Sigmoid colon (tissue), 7 donors: ENCODE data around the gene AFF2. TPM values are rescaled to one million over a fixed set of nuclear protein-coding genes. Genes with fewer than 3 reads are reported as not detected.

Experiments used
- DNase-seq: peaks from one replicate; pipeline ENCODE4 v3.0.0-alpha.2; 2019
- H3K27ac ChIP-seq, 4 donors: fragments of 200-600 bp; sonication (generic); one replicate each; pipeline ENCODE4 v1.5.1; 2016 to 2019; ENCODE audit warnings: mild to moderate bottlenecking in 1 of 4
- H3K27me3 ChIP-seq, 3 donors: fragments of 200-600 bp; sonication (generic); one replicate each; pipeline ENCODE4 v1.5.1; 2019; ENCODE audit warnings: mild to moderate bottlenecking in 1 of 3
- H3K36me3 ChIP-seq, 4 donors: fragments of 200-600 bp; sonication (generic); one replicate each; pipeline ENCODE4 v1.5.1; 2016 to 2019
- H3K4me1 ChIP-seq, 4 donors: fragments of 200-600 bp; sonication (generic); one replicate each; pipeline ENCODE4 v1.5.1; 2017 to 2019
- H3K4me3 ChIP-seq, 4 donors: fragments of 200-600 bp; sonication (generic); one replicate each; pipeline ENCODE4 v1.5.1; 2017 to 2019; ENCODE audit warnings: mild to moderate bottlenecking in 2 of 4, moderate library complexity in 1 of 4
- H3K9me3 ChIP-seq, 4 donors: fragments of 200-600 bp in 3 of 4; sonication (generic) in 3 of 4; one replicate each; pipeline versions ENCODE4 v1.5.1 to v1.6.1; 2013 to 2019
- CTCF ChIP-seq, 4 experiments: fragments of 450-650 bp in 3 of 4; fragments of 200-600 bp in 1 of 4; IDR thresholded peaks; one replicate each; pipeline ENCODE4 v1.5.1; 2016 to 2019; ENCODE audit warnings: antibody characterized with exemption in 4 of 4, mild to moderate bottlenecking in 3 of 4, moderate library complexity in 2 of 4
- EP300 ChIP-seq, 4 donors: sonication (generic); formaldehyde crosslinking; IDR thresholded peaks; one replicate each; pipeline ENCODE4 v1.6.1; 2017; ENCODE audit warnings: antibody characterized with exemption in 4 of 4
- POLR2A ChIP-seq, 2 donors: fragments of 450-650 bp; IDR thresholded peaks; one replicate each; pipeline ENCODE4 v1.6.1; 2016; ENCODE audit warnings: antibody characterized with exemption in 2 of 2, mild to moderate bottlenecking in 2 of 2, moderate library complexity in 2 of 2
- POLR2AphosphoS5 ChIP-seq, 4 donors: sonication (generic); formaldehyde crosslinking; IDR thresholded peaks; one replicate each; pipeline ENCODE4 v1.6.1; 2017; ENCODE audit warnings: antibody characterized with exemption in 4 of 4
- WGBS, 2 donors: extraction: QIAGEN DNeasy Blood & Tissue Kit; methylation state at CpG; one replicate each; pipeline ENCODE4 v1.1.7; 2013; 5-methylcytosine and 5-hydroxymethylcytosine counted together
- intact Hi-C: fragments of 100-400 bp; cut with DNase I; formaldehyde crosslinking; loops from one replicate; pipeline ENCODE4 v1.15.1; 2023
- polyA plus RNA-seq, 3 donors: library from polyadenylated mRNA; stranded (reverse); fragments of 200-250 nt; gene quantifications; one replicate each; pipeline ENCODE4 v1.2.3, GENCODE V29; 2013
- total RNA-seq, 4 donors: library from RNA; depleted of rRNA; stranded (reverse); fragments of >200 nt; gene quantifications; one replicate each; pipeline ENCODE4 v1.1.0, GENCODE V29; 2016
- donor health status: healthy with polysubstance abuse.
- donor health status: Bipolar disorder and iron deficiency.
- donor health status: healthy.

AFF2 gene
- total and polyA plus RNA-seq, 7 donors: 0.27 to 1.7 (median 1.1) TPM; not detected in 2

GRCh38 chrX:148536961-148537360, 36.5 kb downstream of the AFF2 start:
- H3K9me3 ChIP-seq: no peaks in the 10 kb centered on the region
- H3K27ac ChIP-seq: no peak overlapping the region
- no peak for TF ChIP-seq POLR2A (IDR thresholded peaks at IDR 0.05)
- TF ChIP-seq POLR2AphosphoS5 (IDR thresholded peaks at IDR 0.05): no peak
- no peak for TF ChIP-seq EP300 (IDR thresholded peaks at IDR 0.05)
- no peak for TF ChIP-seq CTCF (IDR thresholded peaks at IDR 0.05)
- intact Hi-C loops: no loop called here
- no peak for DNase-seq
- H3K27me3 ChIP-seq: no peaks in the 10 kb centered on the region
- WGBS, 2 donors: 93 to 94% methylated on average over 1 of the region's 1 CpG
- no peak overlapping the region for H3K4me3 ChIP-seq
- H3K4me1 ChIP-seq: no peaks in the 10 kb centered on the region
- no peaks in the 10 kb centered on the region for H3K36me3 ChIP-seq

GRCh38 chrX:148537556-148538182, 37.3 kb downstream of the AFF2 start:
- Histone ChIP-seq H3K36me3 (no peaks in the 10 kb centered on the region), H3K27ac (no peak overlapping the region), H3K27me3 (no peaks in the 10 kb centered on the region), H3K9me3 (no peaks in the 10 kb centered on the region), H3K4me1 (no peaks in the 10 kb centered on the region), H3K4me3 (no peak overlapping the region)
- intact Hi-C loops: no loop called here
- WGBS, 2 donors: 72 to 77% methylated on average over 15 of the region's 15 CpGs
- no peak for TF ChIP-seq POLR2AphosphoS5 (IDR thresholded peaks at IDR 0.05)
- TF ChIP-seq EP300 (IDR thresholded peaks at IDR 0.05): no peak
- TF ChIP-seq CTCF (IDR thresholded peaks at IDR 0.05): no peak
- no peak for TF ChIP-seq POLR2A (IDR thresholded peaks at IDR 0.05)
- no peak for DNase-seq

- Histone ChIP-seq H3K27ac (no peak overlapping the region), H3K4me3 (no peak overlapping the region), H3K9me3 (no peaks in the 10 kb centered on the region), H3K36me3 (no peaks in the 10 kb centered on the region), H3K4me1 (no peaks in the 10 kb centered on the region), H3K27me3 (no peaks in the 10 kb centered on the region)
- 70 to 84% methylated on average over 2 of the region's 2 CpGs for WGBS, 2 donors
- TF ChIP-seq EP300 (IDR thresholded peaks at IDR 0.05) (no peak), POLR2A (IDR thresholded peaks at IDR 0.05) (no peak), POLR2AphosphoS5 (IDR thresholded peaks at IDR 0.05) (no peak), CTCF (IDR thresholded peaks at IDR 0.05) (no peak)
- intact Hi-C loops: no loop called here
- DNase-seq: no peak
Measured at GRCh38 chrX:148538582-148538981, 38.2 kb downstream of the AFF2 start.

- no peaks in the 10 kb centered on the region for H3K27me3 ChIP-seq
- WGBS, 2 donors: 60 to 76% methylated on average over 1 of the region's 1 CpG
- intact Hi-C loops: no loop called here
- no peaks in the 10 kb centered on the region for H3K9me3 ChIP-seq
- DNase-seq: no peak
- H3K36me3 ChIP-seq: no peaks in the 10 kb centered on the region
- H3K4me1 ChIP-seq: no peaks in the 10 kb centered on the region
- no peak for TF ChIP-seq POLR2A (IDR thresholded peaks at IDR 0.05)
- TF ChIP-seq POLR2AphosphoS5 (IDR thresholded peaks at IDR 0.05): no peak
- no peak for TF ChIP-seq EP300 (IDR thresholded peaks at IDR 0.05)
- no peak for TF ChIP-seq CTCF (IDR thresholded peaks at IDR 0.05)
- H3K4me3 ChIP-seq: no peak overlapping the region
- no peak overlapping the region for H3K27ac ChIP-seq
Measured at GRCh38 chrX:148540114-148540513, 39.7 kb downstream of the AFF2 start.
